ENCODE results near the gene FAM241B.

FAM241B gene

DNA sequence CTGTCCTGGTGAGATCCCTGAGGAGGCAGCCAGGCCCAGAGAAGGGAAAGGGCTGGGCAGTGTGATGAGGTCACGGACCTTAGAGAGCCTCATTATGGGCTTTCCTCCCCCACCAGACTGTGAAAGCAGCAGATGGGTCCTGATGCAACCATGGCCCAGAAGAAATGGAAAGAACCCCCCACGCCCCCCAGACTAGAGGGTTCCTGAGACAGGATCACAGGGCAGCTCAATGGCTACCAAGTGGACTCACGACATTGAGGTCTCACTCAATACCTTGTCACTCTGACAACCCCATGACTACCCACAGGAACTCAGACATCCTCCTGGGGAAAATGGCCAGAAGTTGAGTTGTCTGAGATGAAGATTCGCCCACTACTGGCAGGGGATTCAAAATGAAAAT is 36.7 kb downstream of the FAM241B start:
- no peak for DNase-seq (ENCODE audit: low spot score)

DNA sequence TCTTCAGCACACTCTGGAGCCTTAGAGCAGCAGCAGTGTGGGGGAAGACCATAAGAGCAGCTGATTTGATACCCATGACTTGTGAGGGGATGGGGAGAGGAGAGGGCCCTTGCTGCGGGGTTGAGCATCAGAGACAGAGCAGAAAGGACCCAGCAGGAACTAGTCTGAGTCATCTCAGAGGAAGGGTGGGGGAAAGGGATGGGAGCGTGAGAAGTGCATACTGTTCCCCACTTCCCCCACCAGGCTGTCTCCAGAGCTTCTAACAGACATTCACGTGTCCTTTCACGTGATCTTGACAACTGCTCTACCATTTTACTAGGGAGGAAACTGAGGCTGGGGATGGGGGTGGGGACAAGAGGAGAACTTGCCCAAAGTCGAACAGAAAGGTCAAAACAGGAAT is 38.7 kb downstream of the FAM241B start:
- DNase-seq (ENCODE audit: low spot score), result no peak

DNA sequence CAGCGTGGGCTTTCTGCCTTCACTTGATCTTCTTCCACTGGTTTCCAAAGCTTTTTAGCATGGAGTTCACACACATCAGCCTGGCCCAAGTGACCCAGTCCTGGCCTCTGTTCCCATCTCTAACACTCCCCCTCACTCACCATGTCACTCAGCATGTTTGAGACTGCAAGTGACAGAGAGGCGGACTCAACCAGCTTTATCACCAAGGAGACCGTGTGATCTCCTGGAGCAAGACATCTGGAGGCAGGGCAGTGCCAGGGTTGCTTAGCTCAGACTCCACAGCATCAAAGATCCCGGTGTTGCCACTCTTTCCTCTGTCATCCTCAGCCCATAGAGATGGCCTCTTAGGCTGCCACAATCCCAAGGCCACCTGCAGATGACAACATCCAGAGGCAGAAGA is 39.4 kb downstream of the FAM241B start:
- DNase-seq (ENCODE audit: low spot score), result no peak

GRCh38 chr10:69673521-69673920 is 43.5 kb downstream of the FAM241B start:
- DNase-seq (ENCODE audit: low spot score), result no peak

GRCh38 chr10:69674786-69675185 is 44.7 kb downstream of the FAM241B start:
- DNase-seq (ENCODE audit: low spot score), result no peak

DNA sequence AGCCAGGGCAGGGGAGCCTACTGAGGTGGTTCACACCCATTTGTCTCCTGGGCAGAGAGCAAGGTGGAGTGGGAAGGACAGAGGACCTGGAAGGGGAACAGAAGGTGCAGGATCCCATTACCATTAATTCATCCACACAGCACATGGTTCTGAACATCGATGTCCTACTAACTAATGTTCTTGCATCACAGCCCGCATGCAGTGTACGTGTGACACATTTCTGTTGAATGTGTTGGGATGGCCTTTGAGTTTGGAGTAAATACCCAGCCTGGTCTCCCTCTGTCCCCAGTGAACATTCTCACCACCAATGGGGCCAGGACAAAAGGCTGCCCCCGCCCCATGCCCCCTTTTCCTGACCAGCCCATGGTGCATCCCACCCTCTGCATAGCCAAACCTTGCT is 46.3 kb downstream of the FAM241B start:
- DNase-seq (ENCODE audit: low spot score), result no peak

GRCh38 chr10:69677985-69678654 is 48.1 kb downstream of the FAM241B start:
- no peak for DNase-seq (ENCODE audit: low spot score)

DNA sequence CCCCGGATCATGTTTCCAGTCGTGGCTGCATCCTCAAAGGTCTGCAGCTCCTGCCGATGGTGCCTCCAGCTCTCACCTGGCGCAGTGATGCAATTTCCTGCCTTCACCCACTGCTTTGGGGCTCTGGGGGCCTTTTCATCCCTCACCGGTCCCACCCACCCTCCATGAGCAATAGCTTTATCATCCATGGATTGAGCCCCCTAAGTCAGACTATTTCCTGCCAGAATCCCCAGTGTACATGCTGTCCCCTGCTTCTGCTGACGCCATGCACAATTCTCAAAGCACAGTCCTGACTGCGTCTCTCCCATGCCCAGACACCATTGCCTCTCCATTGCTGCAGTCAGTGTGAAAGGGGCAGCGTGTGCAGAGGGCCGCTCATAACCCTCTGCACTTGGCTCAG is 49.7 kb downstream of the FAM241B start:
- no peak for DNase-seq (ENCODE audit: low spot score)

- DNase-seq (ENCODE audit: low spot score), result no peak
Observed at GRCh38 chr10:69680610-69681009, 50.6 kb downstream of the FAM241B start.

GRCh38 chr10:69681436-69681835 is 51.4 kb downstream of the FAM241B start:
- no peak for DNase-seq (ENCODE audit: low spot score)

GRCh38 chr10:69682955-69683474 is 53.0 kb downstream of the FAM241B start:
- DNase-seq (ENCODE audit: low spot score), result no peak
